Prostate gland (tissue), 2 donors: ENCODE data around the gene MATR3.

Experiments
- CTCF ChIP-seq, 4 experiments: fragments of 200-600 bp in 2 of 4; fragments of 450-650 bp in 2 of 4; sonication (generic) in 2 of 4; IDR thresholded peaks; 1 replicate in 3 of 4; 2 replicates in 1 of 4; pipeline ENCODE4 v1.5.1; 2016 to 2019; ENCODE audit warnings: antibody characterized with exemption in 4 of 4, mild to moderate bottlenecking in 2 of 4, moderate library complexity in 2 of 4
- POLR2A ChIP-seq: fragments of 450-650 bp; IDR thresholded peaks from one replicate; pipeline ENCODE4 v1.6.1; 2016; ENCODE audit warnings: antibody characterized with exemption, mild to moderate bottlenecking

DNA sequence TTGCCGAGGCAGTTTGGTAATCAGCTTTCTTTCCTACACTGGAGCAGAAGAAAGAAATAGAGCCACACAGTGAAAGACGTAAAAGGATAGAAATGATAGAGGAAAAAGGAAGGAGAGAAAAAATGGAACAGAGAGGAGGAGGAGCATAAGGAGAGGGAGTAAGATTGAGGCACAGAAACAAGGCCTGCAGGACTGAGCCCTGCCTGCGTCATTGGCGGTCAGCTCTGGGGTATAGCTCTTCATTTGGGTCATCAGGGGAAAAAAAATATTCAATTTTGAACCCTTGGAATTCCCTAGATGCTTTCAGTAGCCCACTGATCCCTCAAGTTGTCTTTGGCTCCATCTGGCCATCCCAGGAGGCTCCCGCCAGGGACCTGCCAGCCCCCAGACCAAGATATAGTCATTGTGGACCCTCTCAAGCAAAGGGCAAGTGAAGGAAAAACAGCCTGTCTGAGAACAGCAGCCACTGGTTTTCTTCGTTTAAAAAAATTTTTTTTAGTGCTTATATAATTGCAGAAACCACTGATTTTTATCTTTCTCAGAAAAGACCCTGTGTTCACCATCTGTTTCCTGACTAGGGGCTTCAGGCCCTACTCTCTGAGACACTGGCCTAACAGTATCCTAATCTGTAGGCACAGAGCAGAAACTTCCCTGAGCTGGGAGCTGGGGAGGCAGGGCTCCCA, 31.3 kb upstream of the MATR3 start:
- TF ChIP-seq CTCF (IDR thresholded peaks at IDR 0.05), result no peak
- TF ChIP-seq POLR2A, result no peak
